HepG2 (cell line): Measurements from ENCODE around the gene SMG5. TPM values are rescaled to one million over a fixed set of nuclear protein-coding genes. Genes with fewer than 3 reads are reported as not detected.

Source experiments
- ATAC-seq: fragments of 200-7000 bp; cut with Tn5 transposase; 3 replicates; pipeline ENCODE4 v1.9.1; 2020; ENCODE audit warnings: mild to moderate bottlenecking, moderate library complexity
- BruUV-seq: library from RNA; stranded (reverse); fragments of 400-500 nt; replicated peaks from 2 replicates; lab custom pipeline; 2021; lab: Mats Ljungman, UMichigan
- CTCF ChIA-PET: fragments of 300-600 bp; formaldehyde crosslinking; extraction: SDS; loops from one replicate; lab custom pipeline; 2021; ENCODE audit warnings: low total read pairs, inconsistent platforms, low intra/inter-chr PET ratio; lab: Yijun Ruan, JAX
- POLR2A ChIA-PET: fragments of 350-600 bp; sonication (Branson Sonifier 250); formaldehyde crosslinking; loops from one replicate; lab custom pipeline; 2020; ENCODE audit warnings: antibody characterized with exemption, inconsistent platforms; lab: Yijun Ruan, JAX
- DNase-seq: peaks from one replicate; pipeline ENCODE4 v3.0.0-alpha.2; 2015; ENCODE audit warnings: low spot score
- FAIRE-seq: peaks from 3 replicates; lab custom pipeline; 2011; peaks lifted over from hg19 to GRCh38; lab: Jason Lieb, UNC
- H2AFZ ChIP-seq: one replicate; pipeline ENCODE4 v1.6.1; 2011; ENCODE audit warnings: low read length, inconsistent platforms
- H3K27ac ChIP-seq: fragments of 300-600 bp; 3 replicates; pipeline ENCODE4 v1.8.0; 2011; ENCODE audit warnings: mixed run types, mild to moderate bottlenecking, mixed read lengths, low read length, inconsistent platforms; ENCODE audit not compliant: insufficient read depth; ENCODE audit errors: extremely low read length
- H3K27me3 ChIP-seq, 2 experiments: fragments of 200-600 bp in 1 of 2; 2 replicates in 1 of 2; 3 replicates in 1 of 2; pipeline versions ENCODE4 v1.6.0 to v1.8.0; 2011; ENCODE audit warnings: low read length in 2 of 2, mild to moderate bottlenecking in 2 of 2, moderate library complexity in 2 of 2, inconsistent platforms in 1 of 2; ENCODE audit not compliant: insufficient read depth in 2 of 2, control insufficient read depth in 1 of 2
- H3K36me3 ChIP-seq, 2 experiments: fragments of 200-600 bp in 1 of 2; replicated peaks in 1 of 2; 2 replicates in 1 of 2; 3 replicates in 1 of 2; pipeline versions ENCODE4 v1.5.1 to v1.8.0; 2011; ENCODE audit warnings: low read length in 2 of 2, inconsistent platforms in 1 of 2; ENCODE audit not compliant: insufficient read depth in 2 of 2, control insufficient read depth in 1 of 2
- H3K4me1 ChIP-seq: 2 replicates; pipeline ENCODE4 v1.5.1; 2012; ENCODE audit warnings: low read length, inconsistent platforms; ENCODE audit not compliant: insufficient read depth
- H3K4me2 ChIP-seq: 2 replicates; pipeline ENCODE4 v1.6.0; 2011; ENCODE audit warnings: low read depth, low read length, inconsistent platforms
- H3K4me3 ChIP-seq, 3 experiments: fragments of 200-600 bp in 1 of 3; sonication (generic), shearing (Covaris generic) in 1 of 3; replicated peaks in 1 of 3; 2 replicates each; pipeline ENCODE4 v1.5.1; 2011 to 2016; ENCODE audit warnings: low read length in 3 of 3, inconsistent platforms in 2 of 3, low read depth in 2 of 3, mild to moderate bottlenecking in 2 of 3, control low read depth in 1 of 3, mixed read lengths in 1 of 3; ENCODE audit not compliant: insufficient read depth in 1 of 3
- H3K79me2 ChIP-seq: one replicate; pipeline ENCODE4 v1.6.1; 2011; ENCODE audit warnings: low read length, inconsistent platforms; ENCODE audit not compliant: insufficient read depth
- H3K9ac ChIP-seq: 2 replicates; pipeline ENCODE4 v1.6.0; 2011; ENCODE audit warnings: mild to moderate bottlenecking, low read depth, low read length, inconsistent platforms; ENCODE audit not compliant: insufficient read depth
- H3K9me3 ChIP-seq: 2 replicates; pipeline ENCODE4 v1.5.1; 2012; ENCODE audit warnings: mild to moderate bottlenecking, low read length
- H4K20me1 ChIP-seq: 2 replicates; pipeline ENCODE4 v1.6.0; 2011; ENCODE audit warnings: inconsistent platforms, mild to moderate bottlenecking, low read length, moderate library complexity; ENCODE audit not compliant: insufficient read depth
- CBX5 ChIP-seq: sonication (generic); formaldehyde crosslinking; IDR thresholded peaks from 2 replicates; pipeline ENCODE4 v1.4.0; 2020; ENCODE audit warnings: missing genetic modification reagents, borderline replicate concordance
- ELF1 ChIP-seq: sonication (generic); formaldehyde crosslinking; IDR thresholded peaks from 2 replicates; pipeline ENCODE4 v1.4.0; 2020; ENCODE audit warnings: missing genetic modification reagents
- ELF3 ChIP-seq: IDR thresholded peaks from 2 replicates; pipeline ENCODE4 v1.6.1; 2016; ENCODE audit warnings: missing genetic modification reagents, missing compliant biosample characterization
- ELF4 ChIP-seq: sonication (generic); formaldehyde crosslinking; IDR thresholded peaks from 2 replicates; pipeline ENCODE4 v1.5.0; 2020; ENCODE audit warnings: missing genetic modification reagents, mild to moderate bottlenecking, moderate library complexity, borderline replicate concordance
- ETV5 ChIP-seq: IDR thresholded peaks from 2 replicates; pipeline ENCODE4 v1.6.1; 2018; ENCODE audit warnings: missing biosample characterization, missing genetic modification reagents, inconsistent platforms, borderline replicate concordance
- GABPA ChIP-seq, 2 experiments: IDR thresholded peaks; 2 replicates each; pipeline ENCODE4 v1.6.1; 2011 to 2016; ENCODE audit warnings: low read depth in 2 of 2, low read length in 1 of 2, missing biosample characterization in 1 of 2, missing genetic modification characterization in 1 of 2
- KLF6 ChIP-seq: IDR thresholded peaks from 2 replicates; pipeline ENCODE4 v1.8.0; 2016; ENCODE audit warnings: missing biosample characterization, missing genetic modification reagents
- RARA ChIP-seq: IDR thresholded peaks from 2 replicates; pipeline ENCODE4 v1.6.1; 2016; ENCODE audit warnings: missing genetic modification reagents, missing compliant biosample characterization
- RBM39 ChIP-seq: fragments of 200-400 bp; formaldehyde crosslinking; IDR thresholded peaks from one replicate; pipeline ENCODE4 v1.6.1; 2018; ENCODE audit warnings: antibody characterized with exemption, mild to moderate bottlenecking, low read depth, low read length; ENCODE audit not compliant: poor library complexity, severe bottlenecking
- RFX5 ChIP-seq: IDR thresholded peaks from 2 replicates; pipeline ENCODE4 v1.6.1; 2011; ENCODE audit warnings: low read depth, low read length, improper control_type of control experiment
- ZEB1 ChIP-seq: IDR thresholded peaks from 2 replicates; pipeline ENCODE4 v1.6.1; 2012; ENCODE audit warnings: mild to moderate bottlenecking, low read depth, inconsistent platforms; ENCODE audit not compliant: insufficient replicate concordance
- ZNF143 ChIP-seq: sonication (generic); formaldehyde crosslinking; IDR thresholded peaks from 2 replicates; pipeline ENCODE4 v1.4.0; 2020; ENCODE audit warnings: missing genetic modification reagents
- ZNF224 ChIP-seq: sonication (generic); formaldehyde crosslinking; IDR thresholded peaks from 2 replicates; pipeline ENCODE4 v1.5.0; 2020; ENCODE audit warnings: mild to moderate bottlenecking, missing genetic modification reagents
- ZNF446 ChIP-seq: sonication (generic); formaldehyde crosslinking; IDR thresholded peaks from 2 replicates; pipeline ENCODE4 v1.5.0; 2020; ENCODE audit warnings: mild to moderate bottlenecking, missing genetic modification reagents
- ZNF468 ChIP-seq: sonication (generic); formaldehyde crosslinking; IDR thresholded peaks from 2 replicates; pipeline ENCODE4 v1.8.0; 2022; ENCODE audit warnings: mild to moderate bottlenecking, moderate library complexity, missing genetic modification reagents
- WGBS: methylation state at CpG from one replicate; pipeline ENCODE4 v1.1.6; 2017; ENCODE audit warnings: low lambda C conversion rate; 5-methylcytosine and 5-hydroxymethylcytosine counted together
- in situ Hi-C: cut with HindIII; loops from 2 replicates; pipeline ENCODE4 v1.10.0; 2017; ENCODE audit warnings: low pct_unique_long_range_greater_than_20kb; ENCODE audit not compliant: extremely low pct_ligation_motif_present
- intact Hi-C: fragments of 100-400 bp; cut with micrococcal nuclease; formaldehyde crosslinking; loops from one replicate; pipeline ENCODE4 v1.10.0; 2022; ENCODE audit not compliant: unreplicated experiment
- polyA plus RNA-seq, 8 experiments: library from polyadenylated mRNA; depleted of rRNA in 3 of 8; stranded (reverse) in 7 of 8; unstranded in 1 of 8; fragments of >200 nt; fragmentation: Illumina TruSeq in 4 of 8; extraction: Trizol in 4 of 8; gene quantifications; 2 replicates each; pipeline versions ENCODE4 v1.2.1 to v1.2.3, GENCODE V29; 2011 to 2016; ENCODE audit warnings: low read depth in 4 of 8, missing spikeins in 1 of 8, mixed read lengths in 1 of 8; ENCODE audit not compliant: insufficient read depth in 1 of 8
- total RNA-seq, 5 experiments: library from RNA; depleted of rRNA; stranded (reverse); fragments of >200 nt; fragmentation: Illumina TruSeq; extraction: Trizol; gene quantifications; 2 replicates each; pipeline ENCODE4 v1.2.3, GENCODE V29; 2016; ENCODE audit warnings: low read depth in 1 of 5
- TF ChIP-seq, protein P1 (sequence below): sonication (generic); formaldehyde crosslinking; IDR thresholded peaks from 2 replicates; pipeline ENCODE4 v1.4.0; 2020; ENCODE audit warnings: missing genetic modification reagents
- TF ChIP-seq, protein P2 (sequence below): sonication (generic); formaldehyde crosslinking; IDR thresholded peaks from 2 replicates; pipeline ENCODE4 v1.5.0; 2020; ENCODE audit warnings: mild to moderate bottlenecking, missing genetic modification reagents

The SMG5 gene
- total and polyA plus RNA-seq, 2 of the 13 experiments (the other 11 are each of a cell fraction or from before 2014, with no cell fraction given) = 50.5 to 84.0 TPM

DNA sequence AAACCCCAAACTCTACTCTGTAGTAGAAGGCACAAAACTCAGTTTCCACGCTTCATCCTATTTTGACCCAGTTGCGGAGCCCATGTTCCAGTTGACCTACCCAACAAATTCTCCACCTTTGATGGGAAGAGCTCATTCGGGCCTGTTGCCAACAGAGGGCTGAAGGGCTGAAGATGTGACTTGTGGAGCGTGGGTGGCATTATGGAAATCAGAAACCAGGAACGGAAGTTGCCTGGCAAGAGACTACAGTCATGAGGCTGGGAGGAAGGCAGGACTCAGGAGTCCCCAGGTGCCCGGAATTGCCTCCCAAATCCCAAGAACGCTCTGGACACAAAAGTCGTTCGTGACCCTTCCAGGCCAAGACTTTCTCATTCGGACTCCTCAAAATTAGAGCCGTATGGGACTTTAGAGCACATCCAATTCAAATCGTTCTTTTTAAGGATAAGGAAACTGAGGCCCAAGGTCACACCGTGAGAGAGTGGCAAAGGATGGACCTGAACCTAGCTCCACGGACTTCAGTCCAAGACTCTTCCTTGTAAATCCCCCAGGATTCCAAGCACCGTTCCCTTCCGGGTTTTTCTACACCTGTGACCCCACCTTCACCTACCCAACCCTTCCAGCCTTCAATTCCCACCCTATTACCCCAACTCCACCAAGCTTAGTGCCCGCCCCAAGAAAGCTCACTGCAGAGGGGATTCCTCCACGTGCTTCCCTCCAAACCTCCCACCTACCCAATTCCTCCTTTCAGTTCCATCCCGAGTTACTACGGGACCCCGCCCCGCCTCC lies 739 bp downstream of the SMG5 start:
- peaks cover 50% of the 10 kb centered on the region for H3K79me2 ChIP-seq
- peak overlapping the region; percentile 88 for H3K4me2 ChIP-seq
- ATAC-seq (peak; percentile 21), FAIRE-seq (peak; percentile 58), DNase-seq (peak; percentile 35)
- H3K4me3 ChIP-seq = peak overlapping the region; percentile 71 to 95 (median 87)
- POLR2A ChIA-PET = interaction anchor here (0.7 to 7.1 kb wide), 23 partner anchors 10 to 228 kb away, joined by 3 to 115 read pairs (median 5); partner anchors contain the start of genes CCT3, GLMP, LAMTOR2 and PAQR6
- H3K27me3 ChIP-seq = no peaks in the 10 kb centered on the region; a peak in 1 of 5 replicates
- H3K27ac ChIP-seq = peak overlapping the region; percentile 78
- H3K4me1 ChIP-seq = peaks cover 33% of the 10 kb centered on the region
- in situ Hi-C loops (no loop called here), intact Hi-C loops (no loop called here)
- CTCF ChIA-PET = no interaction called here
- peaks cover 14% of the 10 kb centered on the region for H4K20me1 ChIP-seq
- no peaks in the 10 kb centered on the region for H3K9me3 ChIP-seq
- WGBS = 9% methylated on average over 21 of the region's 22 CpGs
- no peak overlapping the region for H2AFZ ChIP-seq
- peaks cover 12 to 37% of the 10 kb centered on the region in 2 experiments for H3K36me3 ChIP-seq
- peak overlapping the region; percentile 96 for H3K9ac ChIP-seq
- TSS peak; percentile 55 for BruUV-seq
- 0 out of 2 replicates have a peak, but pooled peaks have one; percentile 19 for TF ChIP-seq ZNF446
- peak; percentile 2; the same call in 1 of the 2 replicates for TF ChIP-seq RARA (CRISPR knock-in tag)
- peak; percentile 75 for TF ChIP-seq ZNF143
- no peak for TF ChIP-seq RFX5
- peak; percentile 65; the same call in 1 of the 2 replicates for TF ChIP-seq ZNF224 (CRISPR knock-in tag)
- TF ChIP-seq, protein P1, sequence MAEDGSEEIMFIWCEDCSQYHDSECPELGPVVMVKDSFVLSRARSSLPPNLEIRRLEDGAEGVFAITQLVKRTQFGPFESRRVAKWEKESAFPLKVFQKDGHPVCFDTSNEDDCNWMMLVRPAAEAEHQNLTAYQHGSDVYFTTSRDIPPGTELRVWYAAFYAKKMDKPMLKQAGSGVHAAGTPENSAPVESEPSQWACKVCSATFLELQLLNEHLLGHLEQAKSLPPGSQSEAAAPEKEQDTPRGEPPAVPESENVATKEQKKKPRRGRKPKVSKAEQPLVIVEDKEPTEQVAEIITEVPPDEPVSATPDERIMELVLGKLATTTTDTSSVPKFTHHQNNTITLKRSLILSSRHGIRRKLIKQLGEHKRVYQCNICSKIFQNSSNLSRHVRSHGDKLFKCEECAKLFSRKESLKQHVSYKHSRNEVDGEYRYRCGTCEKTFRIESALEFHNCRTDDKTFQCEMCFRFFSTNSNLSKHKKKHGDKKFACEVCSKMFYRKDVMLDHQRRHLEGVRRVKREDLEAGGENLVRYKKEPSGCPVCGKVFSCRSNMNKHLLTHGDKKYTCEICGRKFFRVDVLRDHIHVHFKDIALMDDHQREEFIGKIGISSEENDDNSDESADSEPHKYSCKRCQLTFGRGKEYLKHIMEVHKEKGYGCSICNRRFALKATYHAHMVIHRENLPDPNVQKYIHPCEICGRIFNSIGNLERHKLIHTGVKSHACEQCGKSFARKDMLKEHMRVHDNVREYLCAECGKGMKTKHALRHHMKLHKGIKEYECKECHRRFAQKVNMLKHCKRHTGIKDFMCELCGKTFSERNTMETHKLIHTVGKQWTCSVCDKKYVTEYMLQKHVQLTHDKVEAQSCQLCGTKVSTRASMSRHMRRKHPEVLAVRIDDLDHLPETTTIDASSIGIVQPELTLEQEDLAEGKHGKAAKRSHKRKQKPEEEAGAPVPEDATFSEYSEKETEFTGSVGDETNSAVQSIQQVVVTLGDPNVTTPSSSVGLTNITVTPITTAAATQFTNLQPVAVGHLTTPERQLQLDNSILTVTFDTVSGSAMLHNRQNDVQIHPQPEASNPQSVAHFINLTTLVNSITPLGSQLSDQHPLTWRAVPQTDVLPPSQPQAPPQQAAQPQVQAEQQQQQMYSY = peak; percentile 92
- TF ChIP-seq ELF4 (CRISPR knock-in tag) = no peak
- peak; percentile 39; the same call in 1 of the 2 replicates for TF ChIP-seq ELF3 (CRISPR knock-in tag)
- 0 out of 2 replicates have a peak, but pooled peaks have one; percentile 10 for TF ChIP-seq KLF6 (CRISPR knock-in tag)
- 0 out of 2 replicates have a peak, but pooled peaks have one; percentile 21 for TF ChIP-seq ETV5 (CRISPR knock-in tag)
- TF ChIP-seq, protein P2, sequence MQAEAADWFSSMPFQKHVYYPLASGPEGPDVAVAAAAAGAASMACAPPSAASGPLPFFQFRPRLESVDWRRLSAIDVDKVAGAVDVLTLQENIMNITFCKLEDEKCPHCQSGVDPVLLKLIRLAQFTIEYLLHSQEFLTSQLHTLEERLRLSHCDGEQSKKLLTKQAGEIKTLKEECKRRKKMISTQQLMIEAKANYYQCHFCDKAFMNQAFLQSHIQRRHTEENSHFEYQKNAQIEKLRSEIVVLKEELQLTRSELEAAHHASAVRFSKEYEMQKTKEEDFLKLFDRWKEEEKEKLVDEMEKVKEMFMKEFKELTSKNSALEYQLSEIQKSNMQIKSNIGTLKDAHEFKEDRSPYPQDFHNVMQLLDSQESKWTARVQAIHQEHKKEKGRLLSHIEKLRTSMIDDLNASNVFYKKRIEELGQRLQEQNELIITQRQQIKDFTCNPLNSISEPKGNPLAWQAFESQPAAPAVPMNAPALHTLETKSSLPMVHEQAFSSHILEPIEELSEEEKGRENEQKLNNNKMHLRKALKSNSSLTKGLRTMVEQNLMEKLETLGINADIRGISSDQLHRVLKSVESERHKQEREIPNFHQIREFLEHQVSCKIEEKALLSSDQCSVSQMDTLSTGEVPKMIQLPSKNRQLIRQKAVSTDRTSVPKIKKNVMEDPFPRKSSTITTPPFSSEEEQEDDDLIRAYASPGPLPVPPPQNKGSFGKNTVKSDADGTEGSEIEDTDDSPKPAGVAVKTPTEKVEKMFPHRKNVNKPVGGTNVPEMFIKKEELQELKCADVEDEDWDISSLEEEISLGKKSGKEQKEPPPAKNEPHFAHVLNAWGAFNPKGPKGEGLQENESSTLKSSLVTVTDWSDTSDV (CRISPR knock-in tag) = 0 out of 2 replicates have a peak, but pooled peaks have one; percentile 21
- TF ChIP-seq CBX5 (CRISPR knock-in tag) = 0 out of 2 replicates have a peak, but pooled peaks have one; percentile 9
- no peak for TF ChIP-seq ZNF468 (CRISPR knock-in tag)
- TF ChIP-seq ZEB1 = peak; percentile 3
- no peak for TF ChIP-seq RBM39
- peak; percentile 56; the same call in 1 of the 2 replicates for TF ChIP-seq ELF1 (CRISPR knock-in tag)
- TF ChIP-seq GABPA (IDR thresholded peaks at IDR 0.05; ENCODE audit: low read depth, low read length) = no peak
- peak; percentile 56 for TF ChIP-seq GABPA (CRISPR knock-in tag; IDR thresholded peaks at IDR 0.05; ENCODE audit: low read depth)
